Astrocyte (in vitro differentiated cells and primary cell): ENCODE results near the gene DMXL2. TPM values are rescaled to one million over a fixed set of nuclear protein-coding genes. Genes with fewer than 3 reads are reported as not detected.

Experiments
- DNase-seq: peaks from one replicate; pipeline ENCODE4 v3.0.0-alpha.2; 2010; ENCODE audit warnings: low read depth
- FAIRE-seq: peaks from 2 replicates; lab custom pipeline; 2011; peaks lifted over from hg19 to GRCh38; lab: Jason Lieb, UNC
- H2AFZ ChIP-seq: 2 replicates; pipeline ENCODE4 v1.6.0; 2012; ENCODE audit warnings: low read depth, low read length, inconsistent platforms
- H3K27ac ChIP-seq: 2 replicates; pipeline ENCODE4 v1.5.1; 2011; ENCODE audit warnings: low read depth, low read length, inconsistent platforms
- H3K27me3 ChIP-seq: 2 replicates; pipeline ENCODE4 v1.6.0; 2011; ENCODE audit warnings: low read length, inconsistent platforms; ENCODE audit not compliant: insufficient read depth
- H3K36me3 ChIP-seq: 2 replicates; pipeline ENCODE4 v1.5.1; 2011; ENCODE audit warnings: low read length, inconsistent platforms; ENCODE audit not compliant: insufficient read depth
- H3K4me1 ChIP-seq: 2 replicates; pipeline ENCODE4 v1.5.1; 2011; ENCODE audit warnings: low read length, inconsistent platforms; ENCODE audit not compliant: insufficient read depth
- H3K4me2 ChIP-seq: 2 replicates; pipeline ENCODE4 v1.6.0; 2012; ENCODE audit warnings: low read length, inconsistent platforms
- H3K4me3 ChIP-seq: 2 replicates; pipeline ENCODE4 v1.5.1; 2011; ENCODE audit warnings: low read depth, mild to moderate bottlenecking, low read length, inconsistent platforms; ENCODE audit not compliant: insufficient read depth
- H3K79me2 ChIP-seq: 2 replicates; pipeline ENCODE4 v1.6.0; 2012; ENCODE audit warnings: mild to moderate bottlenecking, low read length, inconsistent platforms; ENCODE audit not compliant: insufficient read depth
- H3K9ac ChIP-seq: 2 replicates; pipeline ENCODE4 v1.6.0; 2012; ENCODE audit warnings: mild to moderate bottlenecking, low read length, inconsistent platforms
- H3K9me3 ChIP-seq: 2 replicates; pipeline ENCODE4 v1.5.1; 2012; ENCODE audit warnings: low read depth, mild to moderate bottlenecking, low read length, inconsistent platforms; ENCODE audit not compliant: insufficient read depth
- H4K20me1 ChIP-seq: 2 replicates; pipeline ENCODE4 v1.6.0; 2012; ENCODE audit warnings: low read length, inconsistent platforms; ENCODE audit not compliant: insufficient read depth
- H3K27ac Mint-ChIP-seq: one replicate; pipeline ENCODE4 v1.8.0; 2021; ENCODE audit warnings: mild to moderate bottlenecking, mixed read lengths; ENCODE audit not compliant: unreplicated experiment
- H3K27me3 Mint-ChIP-seq: one replicate; pipeline ENCODE4 v1.8.0; 2021; ENCODE audit warnings: low read depth, mixed read lengths; ENCODE audit not compliant: unreplicated experiment
- H3K36me3 Mint-ChIP-seq: one replicate; pipeline ENCODE4 v1.8.0; 2021; ENCODE audit warnings: low read depth, mixed read lengths; ENCODE audit not compliant: unreplicated experiment
- H3K4me1 Mint-ChIP-seq: one replicate; pipeline ENCODE4 v1.8.0; 2021; ENCODE audit warnings: low read depth, mixed read lengths; ENCODE audit not compliant: unreplicated experiment
- H3K4me3 Mint-ChIP-seq: one replicate; pipeline ENCODE4 v1.8.0; 2021; ENCODE audit warnings: mild to moderate bottlenecking, moderate library complexity, mixed read lengths; ENCODE audit not compliant: unreplicated experiment
- H3K9me3 Mint-ChIP-seq: one replicate; pipeline ENCODE4 v1.8.0; 2021; ENCODE audit warnings: mild to moderate bottlenecking, mixed read lengths; ENCODE audit not compliant: unreplicated experiment
- CTCF ChIP-seq: IDR thresholded peaks from 2 replicates; pipeline ENCODE4 v1.5.1; 2011; ENCODE audit warnings: low read depth, mild to moderate bottlenecking, inconsistent platforms, low read length, moderate library complexity; ENCODE audit not compliant: insufficient read depth
- EZH2 ChIP-seq: IDR thresholded peaks from 2 replicates; pipeline ENCODE4 v1.6.1; 2012; ENCODE audit warnings: mild to moderate bottlenecking, low read length, inconsistent platforms; ENCODE audit not compliant: insufficient read depth
- total RNA-seq: library from RNA; stranded (reverse); gene quantifications from 2 replicates; pipeline ENCODE4 v1.2.1, GENCODE V29; 2021

The DMXL2 gene
- total RNA-seq, 1 donor from 2014 or later: 19.0 TPM

GRCh38 chr15:51669381-51669780 is 46.8 kb upstream of the DMXL2 start:
- Histone ChIP-seq H3K4me3 (no peak overlapping the region), H3K27me3 (peaks cover 4% of the 10 kb centered on the region), H3K9ac (no peak overlapping the region), H3K27ac (no peak overlapping the region), H3K9me3 (no peaks in the 10 kb centered on the region), H4K20me1 (no peaks in the 10 kb centered on the region), H3K4me1 (no peaks in the 10 kb centered on the region), H3K36me3 (no peaks in the 10 kb centered on the region), H3K4me2 (no peak overlapping the region), H3K79me2 (no peaks in the 10 kb centered on the region), H2AFZ (no peak overlapping the region)
- peaks cover 4% of the 10 kb centered on the region for H3K4me1 Mint-ChIP-seq
- no peaks in the 10 kb centered on the region for H3K9me3 Mint-ChIP-seq
- DNase-seq (no peak), FAIRE-seq (no peak)
- H3K4me3 Mint-ChIP-seq: no peak overlapping the region
- TF ChIP-seq EZH2 (no peak), CTCF (no peak)
- H3K36me3 Mint-ChIP-seq: no peaks in the 10 kb centered on the region
- no peaks in the 10 kb centered on the region for H3K27me3 Mint-ChIP-seq
- no peak overlapping the region for H3K27ac Mint-ChIP-seq

DNA sequence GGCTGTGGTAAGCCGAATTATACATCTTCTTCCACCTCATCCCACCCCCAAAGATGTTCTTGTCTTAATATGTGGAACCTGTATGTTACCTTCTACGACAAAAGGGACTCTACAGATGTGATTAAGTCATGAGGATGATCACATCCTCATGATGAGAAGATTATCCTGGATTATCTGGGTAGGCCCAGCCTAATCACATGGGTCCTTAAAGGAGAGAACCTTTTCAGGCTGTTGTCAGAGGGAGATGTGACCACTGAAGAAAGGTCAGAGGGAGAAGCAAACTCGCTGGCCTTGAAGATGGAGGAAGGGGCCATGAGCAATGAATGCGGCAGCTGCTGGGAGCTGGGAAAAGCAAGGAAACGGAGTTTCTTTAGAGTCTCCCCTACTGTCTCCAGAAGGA is 45.9 kb upstream of the DMXL2 start:
- Histone ChIP-seq H3K27me3 (peaks cover 4% of the 10 kb centered on the region), H3K4me1 (no peaks in the 10 kb centered on the region), H3K79me2 (no peaks in the 10 kb centered on the region), H4K20me1 (no peaks in the 10 kb centered on the region), H3K9ac (no peak overlapping the region), H3K4me2 (no peak overlapping the region), H3K4me3 (no peak overlapping the region), H3K27ac (no peak overlapping the region), H3K9me3 (no peaks in the 10 kb centered on the region), H2AFZ (no peak overlapping the region), H3K36me3 (no peaks in the 10 kb centered on the region)
- Mint-ChIP-seq H3K36me3 (no peaks in the 10 kb centered on the region), H3K4me1 (peaks cover 4% of the 10 kb centered on the region), H3K27ac (no peak overlapping the region), H3K27me3 (no peaks in the 10 kb centered on the region), H3K4me3 (no peak overlapping the region), H3K9me3 (no peaks in the 10 kb centered on the region)
- DNase-seq (no peak), FAIRE-seq (no peak)
- TF ChIP-seq EZH2: no peak
- TF ChIP-seq CTCF: no peak

- TF ChIP-seq EZH2: no peak
- TF ChIP-seq CTCF: no peak
- Histone ChIP-seq H3K4me3 (no peak overlapping the region), H2AFZ (no peak overlapping the region), H3K79me2 (no peaks in the 10 kb centered on the region), H3K4me1 (no peaks in the 10 kb centered on the region), H3K27ac (no peak overlapping the region), H3K9ac (no peak overlapping the region), H3K36me3 (no peaks in the 10 kb centered on the region), H4K20me1 (no peaks in the 10 kb centered on the region), H3K9me3 (no peaks in the 10 kb centered on the region), H3K27me3 (peaks cover 4% of the 10 kb centered on the region), H3K4me2 (no peak overlapping the region)
- Mint-ChIP-seq H3K27ac (no peak overlapping the region), H3K9me3 (peaks cover 1% of the 10 kb centered on the region), H3K4me3 (no peak overlapping the region), H3K27me3 (no peaks in the 10 kb centered on the region), H3K36me3 (no peaks in the 10 kb centered on the region), H3K4me1 (peaks cover 4% of the 10 kb centered on the region)
- DNase-seq (no peak), FAIRE-seq (no peak)
These were observed 44.9 kb upstream of the DMXL2 start for GRCh38 chr15:51667478-51667877.
